KBM-7 (cell line): ENCODE data around the gene ERCC2.
"Not testable (repeated sequence)": the region's sequence is repeated elsewhere in the genome, so short reads cannot be mapped to it uniquely, and the experiment has no call there.

Experiments used
- DNase-seq: peaks from one replicate; pipeline ENCODE4 v3.0.0-alpha.2; 2015
- in situ Hi-C: fragments of 300-500 bp; cut with MboI; formaldehyde crosslinking; loops from 2 replicates; pipeline ENCODE4 v1.14.3; 2020; ENCODE audit warnings: low sequenced_read_pairs, low pct_unique_long_range_greater_than_20kb, mixed read lengths

The ERCC2 gene

GRCh38 chr19:45370410-45371204, at the start of gene ERCC2:
Gene ERCC2, minus strand, starts transcription at chr19:45370573. Its CDS starts 33 bp downstream, at chr19:45370540.
- peak; percentile 99 for DNase-seq
- in situ Hi-C loops, result no loop called here

GRCh38 chr19:45419895-45420294, 49.5 kb upstream of the ERCC2 start:
- in situ Hi-C loops, result no loop called here
- no peak for DNase-seq

GRCh38 chr19:45419396-45419795, 49.0 kb upstream of the ERCC2 start:
- peak; percentile 67 for DNase-seq
- in situ Hi-C loops, result no loop called here

- in situ Hi-C loops, result no loop called here
Observed at GRCh38 chr19:45418802-45419201, 48.4 kb upstream of the ERCC2 start.

GRCh38 chr19:45417151-45417550, 46.8 kb upstream of the ERCC2 start:
- no peak for DNase-seq
- in situ Hi-C loops, result no loop called here

More at GRCh38 chr19:45418802-45419201, 48.4 kb upstream of the ERCC2 start:
- DNase-seq, result peak; percentile 69

- in situ Hi-C loops, result no loop called here
- no peak for DNase-seq
Observed at GRCh38 chr19:45414468-45414867, 44.1 kb upstream of the ERCC2 start.

GRCh38 chr19:45413497-45413896, 43.1 kb upstream of the ERCC2 start:
- no peak for DNase-seq
- in situ Hi-C loops, result no loop called here

- in situ Hi-C loops, DNase-seq: not testable (repeated sequence)
Observed at GRCh38 chr19:45410330-45410729, 40.0 kb upstream of the ERCC2 start.

GRCh38 chr19:45409557-45409920, 39.2 kb upstream of the ERCC2 start:
- in situ Hi-C loops, result no loop called here
- DNase-seq, result peak; percentile 45

- in situ Hi-C loops, result no loop called here
- no peak for DNase-seq
Observed at GRCh38 chr19:45408830-45409556, 38.6 kb upstream of the ERCC2 start.

GRCh38 chr19:45408121-45408520, 37.7 kb upstream of the ERCC2 start:
- DNase-seq, result no peak

GRCh38 chr19:45407585-45407984, 37.2 kb upstream of the ERCC2 start:
- in situ Hi-C loops, DNase-seq: not testable (repeated sequence)

More at GRCh38 chr19:45408121-45408520, 37.7 kb upstream of the ERCC2 start:
- in situ Hi-C loops, result no loop called here

- in situ Hi-C loops, result no loop called here
- DNase-seq, result no peak
Observed at GRCh38 chr19:45407091-45407375, 36.7 kb upstream of the ERCC2 start.

- peak; percentile 93 for DNase-seq
- in situ Hi-C loops, result no loop called here
Observed at GRCh38 chr19:45406226-45407090, 36.1 kb upstream of the ERCC2 start, which contains the start of gene POLR1G. Gene POLR1G, plus strand, starts transcription at chr19:45406644. Its CDS starts 53 bp downstream, at chr19:45406697.

- peak; percentile 90 for DNase-seq
- in situ Hi-C loops, result no loop called here
Observed at GRCh38 chr19:45405435-45406225, 35.3 kb upstream of the ERCC2 start.

- in situ Hi-C loops, result no loop called here
- no peak for DNase-seq
Observed at GRCh38 chr19:45404557-45405434, 34.4 kb upstream of the ERCC2 start, which contains the start of gene PPP1R13L. Gene PPP1R13L, minus strand, starts transcription at chr19:45405069. Its CDS starts 6,751 bp downstream, at chr19:45398318.

GRCh38 chr19:45403781-45404556, 33.6 kb upstream of the ERCC2 start:
- in situ Hi-C loops, result no loop called here
- DNase-seq, result no peak
